HG02840 (cell line): ENCODE results near the gene FBXW11.

Experiments used
- ATAC-seq: cut with Tn5 transposase; IDR thresholded peaks from one replicate; pipeline ENCODE4 v1.9.1; 2021; ENCODE audit warnings: mild to moderate bottlenecking, moderate library complexity, moderate number of reproducible peaks; ENCODE audit not compliant: unreplicated experiment, low FRiP score

Gene FBXW11

GRCh38 chr5:171848486-171848885 lies 158.0 kb downstream of the FBXW11 start:
- no peak for ATAC-seq

DNA sequence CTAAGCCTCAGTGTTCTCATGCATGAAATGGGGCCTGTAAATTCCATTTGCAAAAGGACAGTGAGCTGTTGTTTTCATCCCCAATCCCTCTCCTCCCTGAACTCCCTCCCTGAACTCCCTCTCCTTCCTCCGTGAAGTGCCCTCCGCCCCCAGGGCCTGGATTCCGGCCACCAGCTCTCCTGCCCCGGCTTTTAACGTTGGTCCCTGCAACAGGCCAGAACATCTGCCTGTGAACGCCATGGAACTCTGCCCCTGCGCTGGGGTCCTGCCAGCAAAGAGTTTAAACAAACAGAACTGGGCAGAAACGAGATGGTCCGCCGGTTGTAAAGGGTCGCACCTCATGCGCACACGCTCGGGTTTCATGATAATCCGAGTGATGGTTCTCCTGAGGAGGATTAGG lies 158.4 kb downstream of the FBXW11 start:
- no peak for ATAC-seq

- no peak for ATAC-seq
These were observed 159.4 kb downstream of the FBXW11 start for GRCh38 chr5:171847026-171847425.

GRCh38 chr5:171846323-171846722 lies 160.1 kb downstream of the FBXW11 start:
- ATAC-seq: no peak

GRCh38 chr5:171845857-171846256 lies 160.6 kb downstream of the FBXW11 start:
- no peak for ATAC-seq

DNA sequence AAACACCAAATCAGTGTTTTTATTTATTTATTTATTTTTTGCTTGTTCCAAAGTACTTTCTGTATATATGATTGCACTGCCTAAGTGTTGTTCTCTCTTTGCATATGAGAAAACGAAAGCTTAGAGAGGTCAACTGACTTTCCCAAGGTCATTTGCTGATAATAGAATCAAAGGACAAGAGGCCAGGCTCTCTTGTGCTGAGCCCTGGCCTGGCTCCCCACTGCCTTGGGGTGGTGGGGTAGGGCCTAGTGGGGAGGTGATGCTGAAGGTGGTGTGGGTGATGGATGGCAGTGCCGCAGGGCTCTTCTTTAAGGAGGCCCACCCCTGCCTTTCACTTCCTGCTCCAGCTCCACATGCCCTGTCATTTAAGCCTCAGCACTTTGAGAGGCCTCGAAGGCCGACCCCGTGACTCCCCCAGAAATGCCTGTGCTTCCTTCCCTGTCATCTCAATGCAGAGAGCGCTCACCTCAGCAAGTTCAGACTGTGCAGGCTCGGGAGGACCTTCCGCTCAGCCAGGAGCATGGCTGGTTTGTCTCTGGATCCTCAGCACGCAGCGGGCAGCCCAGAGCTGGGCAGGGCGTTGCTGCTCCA lies 161.3 kb downstream of the FBXW11 start:
- ATAC-seq: no peak

- no peak for ATAC-seq
These were observed 163.6 kb downstream of the FBXW11 start for GRCh38 chr5:171842777-171843328.

DNA sequence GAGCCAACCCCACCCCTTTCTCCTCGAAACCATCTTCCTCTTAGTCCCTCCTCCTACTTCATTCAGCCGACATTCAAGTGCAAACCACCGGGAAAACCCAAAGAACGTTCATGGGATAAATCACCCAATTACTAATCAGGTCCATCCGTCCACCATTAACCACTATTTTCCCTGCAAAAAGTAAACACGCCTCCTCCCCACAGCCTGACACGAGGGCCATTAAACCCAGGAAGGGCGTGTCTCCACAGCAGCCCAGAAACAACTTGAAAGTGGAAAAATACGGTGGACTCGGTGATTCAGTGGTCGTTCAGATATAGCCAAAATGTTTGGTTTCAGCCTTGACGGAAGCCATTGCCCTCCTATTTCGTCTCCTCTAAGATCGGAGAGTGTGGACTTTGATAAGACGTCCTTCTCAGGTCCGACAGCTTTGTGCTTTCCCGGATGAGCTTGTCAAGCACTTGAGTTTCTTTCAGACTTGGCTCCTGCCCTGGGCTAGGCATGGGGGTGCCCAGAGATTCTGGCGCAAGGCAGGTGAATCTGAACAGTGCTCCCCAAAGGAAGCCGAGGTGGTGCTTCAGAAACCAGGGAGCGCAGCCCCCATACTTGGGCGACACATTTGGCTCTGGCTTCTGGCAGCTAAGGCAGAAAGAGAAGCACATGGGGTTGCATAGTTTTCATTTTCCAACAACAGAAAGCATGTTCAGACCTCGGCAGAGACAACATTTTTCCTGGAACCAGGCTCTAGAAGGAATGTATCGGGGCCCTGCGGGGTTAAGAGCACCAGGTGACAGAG lies 164.3 kb downstream of the FBXW11 start:
- ATAC-seq: no peak

DNA sequence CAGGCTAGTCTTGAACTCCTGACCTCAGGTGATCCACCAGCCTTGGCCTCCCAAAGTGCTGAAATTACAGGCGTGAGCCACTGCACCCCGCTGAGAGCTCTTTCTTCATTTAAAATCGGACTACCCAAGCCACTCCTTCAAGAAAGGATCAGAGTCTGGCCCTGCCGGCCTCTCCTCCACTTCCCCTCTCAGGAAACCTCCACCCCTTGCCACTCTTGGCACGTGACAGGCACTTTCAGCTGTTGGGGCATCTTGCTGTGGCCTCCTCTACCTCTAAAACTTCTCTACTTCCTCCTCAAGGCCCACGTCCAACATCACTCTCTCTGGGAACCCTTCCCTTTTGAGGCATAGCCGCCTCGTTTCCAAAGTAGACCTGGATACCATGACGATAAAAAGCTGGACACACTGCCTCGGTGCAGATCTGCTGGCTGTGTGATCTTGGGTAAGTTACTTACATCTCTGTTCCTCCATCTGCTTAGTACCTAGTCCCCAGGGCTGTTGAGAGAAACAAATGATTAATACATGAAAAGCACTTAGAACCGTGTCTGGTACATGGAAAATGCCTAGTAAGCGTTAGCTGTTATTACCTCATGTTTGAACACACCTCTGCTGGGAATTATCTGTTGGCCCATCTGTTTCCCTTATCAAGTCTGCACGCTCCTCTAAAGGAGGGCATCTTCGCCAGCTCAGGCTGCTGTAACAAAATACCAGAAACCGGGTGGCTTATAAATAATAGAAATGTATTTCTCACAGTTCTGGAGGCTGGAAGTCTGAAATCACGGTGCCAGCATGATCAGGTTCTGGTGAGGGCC lies 165.5 kb downstream of the FBXW11 start:
- no peak for ATAC-seq

GRCh38 chr5:171840066-171840465 lies 166.4 kb downstream of the FBXW11 start:
- ATAC-seq: no peak

DNA sequence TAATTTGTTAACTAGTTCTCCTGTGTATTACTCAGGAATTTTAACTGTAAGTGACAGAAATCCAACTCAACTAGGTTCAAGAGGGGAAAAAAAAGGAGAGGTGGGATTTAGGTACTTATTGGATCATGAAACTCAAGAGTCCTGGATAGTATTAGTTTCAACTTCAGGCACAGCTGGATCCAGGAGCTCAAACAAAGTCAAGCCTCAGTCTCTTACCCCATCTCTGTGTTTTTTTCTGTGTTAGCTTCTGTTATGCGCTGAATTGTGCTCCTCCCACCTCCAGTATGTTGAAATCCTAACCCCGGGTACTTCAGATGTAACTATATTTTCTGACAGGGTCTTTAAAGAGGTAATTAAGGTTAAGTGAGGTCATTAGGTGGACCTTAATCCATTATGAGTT lies 167.3 kb downstream of the FBXW11 start:
- no peak for ATAC-seq

DNA sequence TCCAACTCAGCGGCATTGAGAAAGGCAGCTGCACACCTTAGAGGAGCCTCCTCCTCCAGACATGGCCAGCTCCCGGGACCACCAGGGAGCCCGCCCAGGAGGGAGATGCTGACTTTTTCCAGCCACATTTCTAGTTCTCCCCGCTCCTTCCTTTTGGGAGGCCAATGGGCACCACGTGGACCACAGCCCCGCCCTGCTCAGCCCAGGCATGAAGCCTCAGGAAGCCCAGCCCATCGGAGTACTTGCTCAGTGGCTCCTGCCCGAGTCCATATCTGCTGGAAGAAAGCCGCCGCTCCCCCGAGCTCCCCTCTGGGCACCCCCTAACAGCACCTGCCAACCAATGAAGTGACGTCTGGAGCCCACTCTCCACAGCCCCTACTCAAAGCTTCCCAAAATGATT lies 168.4 kb downstream of the FBXW11 start:
- no peak for ATAC-seq

DNA sequence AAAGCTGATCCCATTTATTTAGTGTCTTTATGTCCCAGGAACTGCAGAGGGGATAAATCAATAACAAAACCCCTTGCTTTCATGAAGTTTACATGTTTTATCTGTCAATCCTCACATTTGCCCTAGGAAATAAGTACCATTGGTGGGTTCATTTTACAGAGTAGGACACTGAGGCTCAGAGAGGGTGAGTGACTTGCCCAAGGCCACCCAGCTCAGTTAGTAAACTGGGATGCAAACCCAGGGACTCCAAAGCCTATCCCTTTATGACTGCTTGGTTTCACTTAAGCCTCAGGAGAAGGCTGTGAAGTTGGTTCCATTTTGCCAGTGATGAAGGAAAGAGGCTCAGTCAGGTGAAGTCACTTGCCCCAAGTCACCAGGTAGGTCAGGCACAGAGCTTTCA lies 168.9 kb downstream of the FBXW11 start:
- no peak for ATAC-seq

GRCh38 chr5:171835066-171835465 lies 171.4 kb downstream of the FBXW11 start:
- ATAC-seq: no peak

DNA sequence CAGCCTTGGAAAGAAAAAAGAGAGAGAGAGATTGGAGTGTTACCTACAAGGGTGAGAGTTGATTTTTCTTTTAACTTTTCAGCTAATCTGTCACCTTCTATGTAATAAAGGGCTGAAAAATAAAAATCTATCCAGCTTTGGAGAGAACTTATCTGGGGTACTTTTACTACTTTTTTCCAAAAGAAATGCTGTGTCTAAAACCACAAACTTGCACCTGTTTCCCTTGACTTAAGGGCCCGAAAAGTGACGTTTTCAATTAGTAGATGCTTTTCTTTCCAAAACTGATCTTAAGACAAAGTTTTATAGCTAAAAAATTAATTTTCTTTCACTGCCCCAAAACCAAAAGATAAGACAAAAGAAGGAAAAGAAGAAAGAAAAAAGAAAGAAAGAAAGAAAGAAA lies 172.0 kb downstream of the FBXW11 start:
- ATAC-seq: no peak

DNA sequence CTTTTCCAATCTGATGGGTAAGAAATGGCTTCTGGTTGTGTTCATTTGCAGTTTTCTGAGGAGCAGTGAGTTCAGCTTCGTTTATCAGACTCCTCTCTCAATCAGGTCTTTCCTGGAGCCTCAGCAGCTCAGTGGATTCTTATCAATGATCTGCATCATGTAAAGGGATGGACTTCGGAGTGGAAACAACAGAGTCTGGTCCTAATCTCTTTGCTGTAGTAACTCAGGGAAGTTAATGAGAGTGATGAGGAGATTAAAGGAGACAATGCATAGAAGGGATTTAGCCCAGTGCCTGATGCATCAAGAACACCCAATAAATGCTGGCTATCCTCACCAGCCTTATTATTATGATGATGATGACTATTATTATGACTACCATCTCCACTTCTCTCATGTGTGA lies 173.7 kb downstream of the FBXW11 start:
- ATAC-seq: no peak

DNA sequence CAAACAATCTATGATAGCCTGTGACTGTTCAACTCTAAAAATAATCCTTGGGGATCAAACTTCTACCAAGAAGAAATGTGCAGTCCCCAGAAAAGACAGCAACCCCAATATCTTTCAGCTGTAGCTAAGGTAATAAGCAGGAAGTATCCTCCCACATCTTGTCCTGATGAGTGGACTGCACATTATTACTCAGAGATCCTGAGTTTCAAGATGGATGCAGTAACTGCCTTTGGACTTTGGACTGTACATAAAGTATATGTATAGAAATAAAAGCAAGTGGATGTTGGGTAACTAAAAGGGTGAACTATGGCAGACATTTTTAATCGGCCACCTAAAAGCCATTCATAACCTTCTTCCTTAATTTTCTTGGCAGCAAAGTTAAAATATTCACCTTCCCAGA lies 175.8 kb downstream of the FBXW11 start:
- no peak for ATAC-seq

- ATAC-seq: no peak
These were observed 179.3 kb downstream of the FBXW11 start for GRCh38 chr5:171827162-171827561.

- ATAC-seq: no peak
These were observed 180.3 kb downstream of the FBXW11 start for GRCh38 chr5:171826132-171826531.

GRCh38 chr5:171825051-171825450 lies 181.4 kb downstream of the FBXW11 start:
- ATAC-seq: no peak

DNA sequence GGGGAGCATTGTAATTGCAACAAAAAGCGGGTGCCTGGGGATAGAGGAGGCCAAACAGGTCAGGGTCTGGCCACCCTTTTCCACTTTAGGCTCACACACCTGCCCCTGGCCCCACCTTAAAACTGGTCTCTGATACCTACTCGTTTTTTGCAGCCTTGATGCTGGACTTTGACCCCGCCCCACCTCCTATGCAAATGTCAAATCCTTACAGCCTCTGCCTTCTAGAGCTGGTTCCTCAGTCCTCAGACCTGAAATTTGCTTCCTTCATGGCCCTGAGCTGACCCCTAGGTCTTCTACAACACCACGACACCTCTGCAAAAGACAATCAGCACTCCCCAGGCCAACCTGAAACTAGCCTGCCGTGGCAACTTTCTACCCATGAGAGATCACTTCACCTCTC lies 183.2 kb downstream of the FBXW11 start:
- ATAC-seq: no peak
